HL-60 (cell line): ENCODE results near the gene ANKRD13B.

Experiments used
- DNase-seq, 2 experiments: peaks; one replicate each; pipeline ENCODE4 v3.0.0-alpha.2; 2010 to 2020; ENCODE audit warnings: low read depth in 1 of 2, low spot score in 1 of 2
- H3K27ac ChIP-seq: fragments of 250-450 bp; sonication (Bioruptor Pico); replicated peaks from 2 replicates; pipeline ENCODE4 v1.5.1; 2020; ENCODE audit warnings: mild to moderate bottlenecking, moderate library complexity
- H3K27me3 ChIP-seq: fragments of 250-450 bp; sonication (Bioruptor Pico); 2 replicates; pipeline ENCODE4 v1.5.1; 2021; ENCODE audit warnings: mild to moderate bottlenecking, moderate library complexity; ENCODE audit not compliant: insufficient read depth, poor library complexity, severe bottlenecking
- H3K4me3 ChIP-seq: replicated peaks from 2 replicates; pipeline ENCODE4 v1.5.1; 2011; ENCODE audit warnings: mild to moderate bottlenecking, control low read depth, low read length; ENCODE audit not compliant: insufficient read depth
- CTCF ChIP-seq: IDR thresholded peaks from one replicate; pipeline ENCODE4 v1.5.1; 2011; ENCODE audit warnings: low read length, control low read depth, inconsistent platforms; ENCODE audit not compliant: insufficient read depth
- GABPA ChIP-seq: IDR thresholded peaks from 2 replicates; pipeline ENCODE4 v1.6.1; 2012; ENCODE audit warnings: low read depth
- POLR2AphosphoS5 ChIP-seq: IDR thresholded peaks from 2 replicates; pipeline ENCODE4 v1.6.1; 2012; ENCODE audit warnings: low read depth
- REST ChIP-seq: IDR thresholded peaks from 2 replicates; pipeline ENCODE4 v1.6.1; 2012; ENCODE audit warnings: low read depth; ENCODE audit not compliant: insufficient replicate concordance
- SPI1 ChIP-seq: IDR thresholded peaks from 2 replicates; pipeline ENCODE4 v1.6.1; 2012; ENCODE audit warnings: low read depth, mild to moderate bottlenecking, borderline replicate concordance

ANKRD13B gene

GRCh38 chr17:29661213-29661612 lies 68.3 kb downstream of the ANKRD13B start:
- no peak overlapping the region for H3K27ac ChIP-seq
- TF ChIP-seq GABPA (no peak), SPI1 (no peak), CTCF (no peak), REST (no peak), POLR2AphosphoS5 (no peak)
- H3K4me3 ChIP-seq: no peak overlapping the region
- H3K27me3 ChIP-seq: no peaks in the 10 kb centered on the region
- DNase-seq: no peak

- Histone ChIP-seq H3K27ac (no peak overlapping the region), H3K4me3 (no peak overlapping the region), H3K27me3 (no peaks in the 10 kb centered on the region)
- TF ChIP-seq REST (no peak), POLR2AphosphoS5 (no peak), SPI1 (no peak), CTCF (no peak), GABPA (no peak)
- DNase-seq: no peak
These were observed 70.2 kb downstream of the ANKRD13B start for GRCh38 chr17:29663155-29663554.
